Measurements from ENCODE around the gene PAX7. TPM values are rescaled to one million over a fixed set of nuclear protein-coding genes. Genes with fewer than 3 reads are reported as not detected.

The PAX7 gene
- total RNA-seq, 1 donor from 2014 or later: not detected

DNA sequence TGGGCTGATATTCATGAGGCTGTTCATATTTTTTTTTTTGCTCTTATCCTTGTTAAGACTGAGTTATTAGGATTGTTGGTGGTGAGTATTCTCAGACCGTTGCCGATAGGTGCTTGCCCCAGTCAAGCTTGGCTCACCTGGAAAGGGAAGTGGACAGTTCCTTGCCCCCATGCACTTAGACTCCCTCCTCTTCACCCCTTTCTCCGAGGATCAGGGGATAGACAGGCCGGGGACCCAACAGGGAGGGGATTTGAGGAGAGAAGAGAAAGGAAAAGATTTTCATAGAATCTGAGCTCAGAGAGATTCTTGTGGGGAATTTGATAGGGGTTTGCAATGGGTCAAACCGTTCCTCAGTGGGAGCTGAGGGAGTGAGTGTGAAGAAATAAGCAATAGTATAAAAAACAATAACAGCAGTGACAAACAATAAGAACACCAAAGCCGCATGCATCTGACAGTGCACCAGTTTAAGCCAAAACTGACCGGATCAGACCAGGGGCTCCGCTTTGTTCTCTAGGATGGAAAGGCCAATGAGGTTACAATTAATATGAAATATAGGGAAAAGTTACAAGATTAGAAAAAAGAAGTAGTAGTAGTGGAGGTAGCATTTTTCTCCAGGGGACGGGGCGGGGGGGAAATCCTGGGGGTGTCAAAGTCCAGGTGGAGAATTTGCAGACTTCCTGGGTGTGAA, 8.9 kb downstream of the PAX7 start:
- TF ChIP-seq, protein P1, sequence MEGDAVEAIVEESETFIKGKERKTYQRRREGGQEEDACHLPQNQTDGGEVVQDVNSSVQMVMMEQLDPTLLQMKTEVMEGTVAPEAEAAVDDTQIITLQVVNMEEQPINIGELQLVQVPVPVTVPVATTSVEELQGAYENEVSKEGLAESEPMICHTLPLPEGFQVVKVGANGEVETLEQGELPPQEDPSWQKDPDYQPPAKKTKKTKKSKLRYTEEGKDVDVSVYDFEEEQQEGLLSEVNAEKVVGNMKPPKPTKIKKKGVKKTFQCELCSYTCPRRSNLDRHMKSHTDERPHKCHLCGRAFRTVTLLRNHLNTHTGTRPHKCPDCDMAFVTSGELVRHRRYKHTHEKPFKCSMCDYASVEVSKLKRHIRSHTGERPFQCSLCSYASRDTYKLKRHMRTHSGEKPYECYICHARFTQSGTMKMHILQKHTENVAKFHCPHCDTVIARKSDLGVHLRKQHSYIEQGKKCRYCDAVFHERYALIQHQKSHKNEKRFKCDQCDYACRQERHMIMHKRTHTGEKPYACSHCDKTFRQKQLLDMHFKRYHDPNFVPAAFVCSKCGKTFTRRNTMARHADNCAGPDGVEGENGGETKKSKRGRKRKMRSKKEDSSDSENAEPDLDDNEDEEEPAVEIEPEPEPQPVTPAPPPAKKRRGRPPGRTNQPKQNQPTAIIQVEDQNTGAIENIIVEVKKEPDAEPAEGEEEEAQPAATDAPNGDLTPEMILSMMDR (IDR thresholded peaks at IDR 0.05): no peak
- Mint-ChIP-seq H3K27ac (no peak overlapping the region), H3K9me3 (no peaks in the 10 kb centered on the region), H3K36me3 (ENCODE audit: low read depth) (no peaks in the 10 kb centered on the region), H3K4me1 (peaks cover 3% of the 10 kb centered on the region), H3K27me3 (peaks cover 76% of the 10 kb centered on the region), H3K4me3 (no peak overlapping the region)
- POLR2A ChIA-PET: no interaction called here
- no peak for DNase-seq
- intact Hi-C loops (cut with micrococcal nuclease): no loop called here
- ATAC-seq (ENCODE audit: low read depth): no peak
- CTCF ChIA-PET: no interaction called here

GRCh38 chr1:18640228-18641004, 9.8 kb downstream of the PAX7 start:
- Mint-ChIP-seq H3K27ac (no peak overlapping the region), H3K4me3 (no peak overlapping the region), H3K9me3 (no peaks in the 10 kb centered on the region), H3K36me3 (ENCODE audit: low read depth) (no peaks in the 10 kb centered on the region), H3K4me1 (peaks cover 3% of the 10 kb centered on the region), H3K27me3 (peaks cover 77% of the 10 kb centered on the region)
- ATAC-seq (ENCODE audit: low read depth) (no peak), DNase-seq (no peak)
- TF ChIP-seq, protein P1 (IDR thresholded peaks at IDR 0.05): no peak
- intact Hi-C loops (cut with micrococcal nuclease): no loop called here
- ChIA-PET POLR2A (no interaction called here), CTCF (no interaction called here)

DNA sequence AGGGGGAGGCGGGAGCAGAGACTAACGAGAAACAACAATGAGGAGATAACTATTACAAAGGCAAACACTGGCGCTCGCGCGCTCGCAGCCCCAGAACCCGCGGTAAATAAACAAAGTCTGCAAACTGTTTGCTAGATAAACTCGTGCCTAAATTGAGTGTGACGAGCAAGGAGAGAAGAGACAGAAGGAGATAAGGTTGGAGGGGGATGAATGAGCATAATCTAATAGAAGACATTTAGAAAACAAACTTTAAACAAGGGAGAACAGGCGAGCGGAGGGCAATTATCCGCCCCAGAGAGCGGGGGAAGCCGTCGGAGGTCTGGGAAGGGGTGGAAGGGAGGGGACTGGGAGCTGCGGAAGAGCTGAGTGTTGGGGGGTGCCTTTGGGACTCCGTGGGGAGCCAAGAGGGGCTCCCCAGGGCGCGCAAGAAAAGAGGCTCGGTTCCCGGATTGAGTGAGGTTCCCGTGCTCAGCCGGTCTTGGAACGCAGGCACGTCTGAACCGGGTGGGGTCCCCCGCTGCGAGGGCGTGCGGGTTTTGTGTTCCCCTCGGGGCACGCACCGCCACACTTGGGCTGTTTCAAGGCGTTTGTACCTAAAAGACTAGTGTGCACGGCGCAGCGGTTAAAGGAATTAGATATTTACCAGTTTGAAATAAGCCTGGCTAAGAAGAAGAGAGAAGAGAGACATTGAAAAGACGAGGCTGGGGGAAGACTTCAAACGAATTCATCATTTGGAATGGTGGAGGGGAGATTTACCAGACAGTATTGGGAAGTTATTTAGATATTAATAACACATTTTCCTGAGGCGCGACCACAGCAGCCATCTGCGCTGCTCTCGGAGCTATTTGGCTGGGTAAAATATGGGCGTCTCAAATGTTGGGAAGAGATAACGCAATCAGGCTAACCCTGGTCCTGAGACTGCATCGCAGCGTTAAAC, 10.6 kb downstream of the PAX7 start:
- Mint-ChIP-seq H3K9me3 (no peaks in the 10 kb centered on the region), H3K4me3 (no peak overlapping the region)
- POLR2A ChIA-PET: no interaction called here

DNA sequence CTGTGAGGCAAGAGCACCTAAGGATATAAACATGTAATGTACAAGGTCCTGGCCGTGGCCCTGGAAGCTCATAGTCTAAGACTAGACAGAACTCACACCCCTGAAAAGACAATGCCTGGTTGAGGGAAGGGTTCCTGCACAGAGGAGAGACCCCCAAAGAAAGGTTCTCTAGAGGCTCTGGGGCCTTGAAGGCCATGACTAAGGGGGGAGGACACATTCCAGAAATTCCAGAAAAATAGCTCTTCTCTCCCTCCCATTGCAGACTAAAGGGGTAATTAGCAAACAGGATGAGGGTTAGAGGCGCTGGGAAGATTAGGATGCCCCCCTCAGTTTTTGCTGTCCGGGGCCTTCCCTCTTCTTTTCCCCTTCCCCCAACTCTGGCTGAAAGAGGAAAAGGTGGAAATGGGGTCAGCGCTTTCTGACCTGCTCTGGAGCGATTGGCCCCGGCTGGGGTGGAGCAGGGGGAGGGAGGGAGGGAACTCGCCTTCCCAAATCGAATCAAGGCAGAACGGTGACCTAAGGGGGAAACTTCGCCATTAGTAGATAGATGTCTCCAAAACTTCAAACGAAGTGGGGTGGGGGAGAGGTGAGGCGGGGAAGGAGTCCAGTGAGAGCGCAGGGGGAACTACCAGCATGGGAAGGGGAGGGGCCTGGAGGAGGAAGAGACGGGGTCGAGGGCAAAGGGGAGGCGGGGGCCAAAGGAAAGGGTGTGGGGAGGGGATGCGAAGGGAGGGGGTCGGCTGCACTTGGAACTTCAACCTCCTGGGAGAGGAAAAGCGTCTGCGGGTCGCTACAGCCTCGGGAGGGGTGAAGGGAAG, 11.8 kb downstream of the PAX7 start:
- Mint-ChIP-seq H3K27ac (no peak overlapping the region), H3K36me3 (ENCODE audit: low read depth) (no peaks in the 10 kb centered on the region), H3K4me3 (no peak overlapping the region), H3K4me1 (peaks cover 3% of the 10 kb centered on the region), H3K9me3 (no peaks in the 10 kb centered on the region), H3K27me3 (peaks cover 72% of the 10 kb centered on the region)
- ATAC-seq (ENCODE audit: low read depth) (no peak), DNase-seq (no peak)
- POLR2A ChIA-PET: no interaction called here
- TF ChIP-seq, protein P1 (IDR thresholded peaks at IDR 0.05): no peak
- CTCF ChIA-PET: no interaction called here
- intact Hi-C loops (cut with micrococcal nuclease): no loop called here

More for the DNA sequence above, 10.6 kb downstream of the PAX7 start:
- H3K27ac Mint-ChIP-seq: no peak overlapping the region
- no peak for ATAC-seq (ENCODE audit: low read depth)
- H3K36me3 Mint-ChIP-seq (ENCODE audit: low read depth): no peaks in the 10 kb centered on the region
- CTCF ChIA-PET: no interaction called here
- DNase-seq: no peak
- TF ChIP-seq, protein P1 (IDR thresholded peaks at IDR 0.05): no peak
- H3K4me1 Mint-ChIP-seq: peaks cover 3% of the 10 kb centered on the region
- intact Hi-C loops (cut with micrococcal nuclease): no loop called here
- peaks cover 77% of the 10 kb centered on the region for H3K27me3 Mint-ChIP-seq
